Heart left ventricle (tissue), 16 donors: ENCODE data around the gene CELSR1. TPM values are rescaled to one million over a fixed set of nuclear protein-coding genes. Genes with fewer than 3 reads are reported as not detected.

Experiments
- ATAC-seq, 4 donors: fragments of 200-7000 bp; cut with Tn5 transposase; one replicate each; pipeline ENCODE4 v1.9.1; 2020 to 2022; ENCODE audit warnings: moderate library complexity in 4 of 4, mild to moderate bottlenecking in 3 of 4, moderate number of reproducible peaks in 1 of 4
- DNase-seq, 5 donors: peaks; one replicate each; pipeline ENCODE4 v3.0.0-alpha.2; 2020
- H3K27ac ChIP-seq, 12 donors: fragments of 200-600 bp; sonication (generic) in 4 of 12; one replicate each; pipeline versions ENCODE4 v1.5.0 to v1.8.0; 2016 to 2022; ENCODE audit warnings: mild to moderate bottlenecking in 2 of 12
- H3K27me3 ChIP-seq, 9 donors: fragments of 200-600 bp; sonication (generic) in 2 of 9; one replicate each; pipeline versions ENCODE4 v1.5.1 to v1.8.0; 2016 to 2022; ENCODE audit warnings: mild to moderate bottlenecking in 3 of 9
- H3K36me3 ChIP-seq, 9 donors: fragments of 200-600 bp; sonication (generic) in 2 of 9; one replicate each; pipeline versions ENCODE4 v1.5.0 to v1.8.0; 2018 to 2022; ENCODE audit warnings: mild to moderate bottlenecking in 2 of 9
- H3K4me1 ChIP-seq, 12 donors: fragments of 200-600 bp; sonication (generic) in 4 of 12; one replicate each; pipeline versions ENCODE4 v1.5.0 to v1.8.0; 2016 to 2022; ENCODE audit warnings: mild to moderate bottlenecking in 3 of 12
- H3K4me3 ChIP-seq, 12 donors: fragments of 200-600 bp; sonication (generic) in 4 of 12; one replicate each; pipeline versions ENCODE4 v1.5.0 to v1.8.0; 2017 to 2022; ENCODE audit warnings: mild to moderate bottlenecking in 9 of 12, moderate library complexity in 4 of 12
- H3K9me3 ChIP-seq, 12 donors: fragments of 200-600 bp; sonication (generic) in 4 of 12; one replicate each; pipeline versions ENCODE4 v1.5.0 to v1.8.0; 2016 to 2022; ENCODE audit warnings: mild to moderate bottlenecking in 1 of 12
- POLR2A ChIP-seq, 2 donors: fragments of 450-650 bp; IDR thresholded peaks; one replicate each; pipeline ENCODE4 v1.6.1; 2017; ENCODE audit warnings: antibody characterized with exemption in 2 of 2, mild to moderate bottlenecking in 2 of 2, moderate library complexity in 2 of 2
- WGBS, 4 donors: extraction: QIAGEN DNeasy Blood & Tissue Kit in 2 of 4; methylation state at CpG; one replicate each; pipeline versions ENCODE4 v1.1.5 to v1.1.7; 2013 to 2018; 5-methylcytosine and 5-hydroxymethylcytosine counted together
- intact Hi-C, 10 donors: fragments of 100-400 bp; cut with DNase I; formaldehyde crosslinking; loops; one replicate each; pipeline versions ENCODE4 v1.11.1 to v1.14.2; 2022
- polyA plus RNA-seq, 2 donors: library from polyadenylated mRNA; stranded (reverse); fragments of 200-250 nt; gene quantifications; one replicate each; pipeline ENCODE4 v1.2.3, GENCODE V29; 2013
- total RNA-seq, 9 donors: library from RNA; depleted of rRNA in 2 of 9; stranded (reverse); fragments of >200 nt in 2 of 9; fragmentation: NEBNext Ultra II Directional in 3 of 9; extraction: Animal tissue kit (Norgen Biotek cat#: 25700) in 3 of 9; gene quantifications; one replicate each; pipeline versions ENCODE4 v1.1.0 to v1.2.4, GENCODE V29; 2016 to 2023
- TF ChIP-seq, protein P1 (sequence below), 12 donors: fragments of 200-600 bp; sonication (generic) in 4 of 12; IDR thresholded peaks; one replicate each; pipeline versions ENCODE4 v1.5.0 to v1.8.0; 2018 to 2022; ENCODE audit warnings: antibody characterized with exemption in 12 of 12, mild to moderate bottlenecking in 5 of 12
- donor health status: ischemic (EF 13 %, LVEDD 7.1; RV severe dilation, severe dysfunction).
- donor health status: healthy with polysubstance abuse.
- donor health status: DM: no; HTN: yes; CAD: no.
- donor health status: DM: no; HTN: no; CAD: no.
- donor health status: ischemic (EF 25% LVEDD 6.9; RV normal size, moderate dysfunction).
- donor health status: ischemic (EF 25% LVEDD 5.7; RV mildly dilated, moderate dysfunction).
- donor health status: healthy.
- donor health status: DM: yes; HTN: yes; CAD: no.
- donor health status: ischemic (EF 35%, LVEDD 5.7; RV mildly dilated, moderate dysfunction).
- donor health status: nonischemic (EF 11% LVEDD 7.7; RV severe dilation, severe dysfunction).
- donor health status: DM: yes; HTN: yes; CAD: no.
- donor health status: PGD.
- donor health status: ischemic (EF 29% LVEDD 5.4; RV normal size, mild dysfunction).
- donor health status: nonischemic (EF 23%, LVEDD 6.1; RV moderate dilation, normal function).

The CELSR1 gene
- total and polyA plus RNA-seq, 11 donors: 5.9 to 15.8 (median 11.9) TPM

- Histone ChIP-seq H3K4me3 (no peak overlapping the region), H3K36me3 (no peaks in the 10 kb centered on the region), H3K27ac (no peak overlapping the region), H3K4me1 (peaks cover 0 to 27% (median 6%) of the 10 kb centered on the region in 12 donors), H3K27me3 (peaks cover 0 to 3% (median 0%) of the 10 kb centered on the region in 9 donors), H3K9me3 (no peaks in the 10 kb centered on the region)
- DNase-seq: peak in 1 of 5 donors; percentile 23
- no peak for TF ChIP-seq POLR2A (IDR thresholded peaks at IDR 0.05)
- TF ChIP-seq, protein P1, sequence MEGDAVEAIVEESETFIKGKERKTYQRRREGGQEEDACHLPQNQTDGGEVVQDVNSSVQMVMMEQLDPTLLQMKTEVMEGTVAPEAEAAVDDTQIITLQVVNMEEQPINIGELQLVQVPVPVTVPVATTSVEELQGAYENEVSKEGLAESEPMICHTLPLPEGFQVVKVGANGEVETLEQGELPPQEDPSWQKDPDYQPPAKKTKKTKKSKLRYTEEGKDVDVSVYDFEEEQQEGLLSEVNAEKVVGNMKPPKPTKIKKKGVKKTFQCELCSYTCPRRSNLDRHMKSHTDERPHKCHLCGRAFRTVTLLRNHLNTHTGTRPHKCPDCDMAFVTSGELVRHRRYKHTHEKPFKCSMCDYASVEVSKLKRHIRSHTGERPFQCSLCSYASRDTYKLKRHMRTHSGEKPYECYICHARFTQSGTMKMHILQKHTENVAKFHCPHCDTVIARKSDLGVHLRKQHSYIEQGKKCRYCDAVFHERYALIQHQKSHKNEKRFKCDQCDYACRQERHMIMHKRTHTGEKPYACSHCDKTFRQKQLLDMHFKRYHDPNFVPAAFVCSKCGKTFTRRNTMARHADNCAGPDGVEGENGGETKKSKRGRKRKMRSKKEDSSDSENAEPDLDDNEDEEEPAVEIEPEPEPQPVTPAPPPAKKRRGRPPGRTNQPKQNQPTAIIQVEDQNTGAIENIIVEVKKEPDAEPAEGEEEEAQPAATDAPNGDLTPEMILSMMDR (IDR thresholded peaks at IDR 0.05): no peak
- intact Hi-C loops: no loop called here
- 79 to 85% (median 83%) methylated on average over 12 to 16 of the region's 16 CpGs for WGBS, 4 donors
- no peak for ATAC-seq
These were observed 87.3 kb downstream of the CELSR1 start for GRCh38 chr22:46449974-46450745.

DNA sequence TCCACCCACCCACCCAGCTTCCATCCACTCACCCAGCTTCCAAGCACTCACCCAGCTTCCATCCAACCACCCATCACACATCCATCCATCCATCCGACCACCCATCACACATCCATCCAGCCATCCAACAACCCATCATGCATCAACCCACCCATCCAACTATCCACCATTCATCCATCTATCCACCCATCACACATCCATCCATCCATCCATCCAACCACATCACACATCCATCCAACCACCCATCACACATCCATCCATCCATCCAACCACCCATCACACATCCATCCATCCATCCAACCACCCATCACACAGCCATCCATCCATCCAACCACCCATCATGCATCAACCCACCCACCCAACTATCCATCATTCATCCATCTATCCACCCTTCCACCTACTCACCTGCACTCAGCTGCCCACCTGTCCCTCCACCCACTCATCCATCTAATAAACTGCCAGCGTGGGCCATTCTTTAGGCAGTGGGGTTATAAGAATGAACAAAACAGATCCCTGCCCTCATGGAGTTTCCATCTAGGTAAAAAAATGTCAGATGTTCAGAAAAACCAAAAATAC is 88.2 kb downstream of the CELSR1 start:
- ATAC-seq: no peak
- 53 to 85% (median 62%) methylated on average over 2 of the region's 2 CpGs for WGBS, 4 donors
- TF ChIP-seq, protein P1 (IDR thresholded peaks at IDR 0.05): no peak
- TF ChIP-seq POLR2A (IDR thresholded peaks at IDR 0.05): no peak
- DNase-seq: peak in 1 of 5 donors; percentile 3
- Histone ChIP-seq H3K27ac (no peak overlapping the region), H3K36me3 (no peaks in the 10 kb centered on the region), H3K4me3 (no peak overlapping the region), H3K9me3 (no peaks in the 10 kb centered on the region), H3K27me3 (peaks cover 0 to 3% (median 0%) of the 10 kb centered on the region in 9 donors), H3K4me1 (peaks cover 0 to 27% (median 6%) of the 10 kb centered on the region in 12 donors)
- intact Hi-C loops: no loop called here

DNA sequence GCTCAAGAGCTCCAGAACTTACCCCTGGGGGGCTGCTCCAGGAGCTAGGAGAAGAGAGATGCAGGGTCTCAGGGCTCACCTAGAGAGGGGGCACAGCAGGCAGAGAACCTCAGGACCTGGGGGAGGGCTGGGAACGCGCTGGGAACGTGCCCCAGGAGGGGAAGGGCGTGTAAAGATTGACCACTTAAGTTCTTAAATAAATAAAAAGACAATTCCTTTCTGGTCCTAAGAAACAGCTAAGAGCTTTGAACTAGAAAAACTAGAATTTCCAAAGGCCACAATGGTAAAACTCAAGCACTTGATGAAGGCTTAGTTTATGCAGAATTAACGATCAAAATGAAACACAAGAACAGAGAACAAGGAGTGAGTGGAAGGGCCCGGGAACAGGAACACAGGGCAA is 89.1 kb downstream of the CELSR1 start:
- peaks cover 0 to 3% (median 0%) of the 10 kb centered on the region in 9 donors for H3K27me3 ChIP-seq
- no peaks in the 10 kb centered on the region for H3K36me3 ChIP-seq
- no peak for TF ChIP-seq POLR2A (IDR thresholded peaks at IDR 0.05)
- TF ChIP-seq, protein P1 (IDR thresholded peaks at IDR 0.05): no peak
- ATAC-seq (no peak), DNase-seq (no peak)
- no peak overlapping the region for H3K4me3 ChIP-seq
- intact Hi-C loops: no loop called here
- H3K27ac ChIP-seq: no peak overlapping the region
- H3K9me3 ChIP-seq: no peaks in the 10 kb centered on the region
- WGBS, 4 donors: 78 to 88% (median 81%) methylated on average over 6 of the region's 6 CpGs
- H3K4me1 ChIP-seq: peaks cover 0 to 26% (median 6%) of the 10 kb centered on the region in 12 donors

DNA sequence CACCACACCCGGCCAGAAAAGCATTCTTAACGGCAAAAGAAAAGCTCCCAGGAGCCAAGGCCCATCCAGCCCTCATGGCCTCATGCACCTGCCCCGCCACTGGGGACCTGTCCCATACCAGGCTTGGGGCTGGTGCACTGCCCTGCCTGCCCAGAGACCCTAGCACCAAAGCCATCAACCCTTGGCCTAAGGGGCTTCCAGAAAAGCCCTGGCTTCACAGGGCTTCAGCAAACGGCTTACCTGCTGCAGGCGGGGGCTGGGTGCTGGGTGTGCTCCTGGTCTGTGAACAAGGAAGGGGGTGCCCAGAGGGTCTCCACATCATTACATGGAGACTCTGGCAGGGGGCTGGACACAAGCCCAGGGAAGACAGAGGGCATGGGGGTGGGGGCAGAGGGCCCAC is 89.5 kb downstream of the CELSR1 start:
- no peaks in the 10 kb centered on the region for H3K36me3 ChIP-seq
- intact Hi-C loops: no loop called here

More for the DNA sequence above, 89.5 kb downstream of the CELSR1 start:
- 89 to 100% (median 92%) methylated on average over 5 of the region's 5 CpGs for WGBS, 4 donors
- Histone ChIP-seq H3K27me3 (peaks cover 0 to 3% (median 0%) of the 10 kb centered on the region in 9 donors), H3K4me3 (no peak overlapping the region), H3K27ac (no peak overlapping the region), H3K9me3 (no peaks in the 10 kb centered on the region), H3K4me1 (peaks cover 0 to 21% (median 2%) of the 10 kb centered on the region in 12 donors)
- DNase-seq: peak in 1 of 5 donors; percentile 13
- no peak for TF ChIP-seq POLR2A (IDR thresholded peaks at IDR 0.05)
- TF ChIP-seq, protein P1 (IDR thresholded peaks at IDR 0.05): no peak
- no peak for ATAC-seq
